Chondrocyte (in vitro differentiated cells): ENCODE measurements around the gene DPH2. TPM values are rescaled to one million over a fixed set of nuclear protein-coding genes. Genes with fewer than 3 reads are reported as not detected.

Source experiments
- DNase-seq: peaks from one replicate; pipeline ENCODE4 v3.0.0; 2021; ENCODE audit warnings: mixed read lengths, low spot score
- H3K27ac Mint-ChIP-seq: one replicate; pipeline ENCODE4 v1.8.0; 2021; ENCODE audit warnings: mild to moderate bottlenecking, moderate library complexity, mixed read lengths; ENCODE audit not compliant: unreplicated experiment
- H3K27me3 Mint-ChIP-seq: 2 replicates; pipeline ENCODE4 v1.8.0; 2021; ENCODE audit warnings: low read depth, mixed read lengths
- H3K36me3 Mint-ChIP-seq: 2 replicates; pipeline ENCODE4 v1.8.0; 2021; ENCODE audit warnings: low read depth, mixed read lengths
- H3K4me1 Mint-ChIP-seq: 2 replicates; pipeline ENCODE4 v1.8.0; 2021; ENCODE audit warnings: low read depth, mild to moderate bottlenecking, mixed read lengths
- H3K4me3 Mint-ChIP-seq: one replicate; pipeline ENCODE4 v1.8.0; 2021; ENCODE audit warnings: mild to moderate bottlenecking, moderate library complexity, mixed read lengths; ENCODE audit not compliant: unreplicated experiment
- H3K9me3 Mint-ChIP-seq: 2 replicates; pipeline ENCODE4 v1.8.0; 2021; ENCODE audit warnings: low read depth, mixed read lengths
- CTCF ChIP-seq: fragments of 200-600 bp; sonication (generic); IDR thresholded peaks from 2 replicates; pipeline ENCODE4 v1.5.0; 2021; ENCODE audit warnings: antibody characterized with exemption, mild to moderate bottlenecking, moderate library complexity
- total RNA-seq: library from RNA; stranded (reverse); gene quantifications from 3 replicates; pipeline ENCODE4 v1.2.1, GENCODE V29; 2021

The DPH2 gene
- total RNA-seq, 1 donor from 2014 or later, result 22.4 TPM

- no peak for DNase-seq
- no peak overlapping the region for H3K27ac Mint-ChIP-seq
- no peak for TF ChIP-seq CTCF
Observed at GRCh38 chr1:44012404-44012803, 42.6 kb downstream of the DPH2 start.

GRCh38 chr1:44012941-44013609, 43.3 kb downstream of the DPH2 start:
- Mint-ChIP-seq H3K27me3 (no peaks in the 10 kb centered on the region), H3K27ac (no peak overlapping the region), H3K36me3 (peaks cover 4% of the 10 kb centered on the region), H3K4me1 (peaks cover 21% of the 10 kb centered on the region), H3K9me3 (no peaks in the 10 kb centered on the region), H3K4me3 (no peak overlapping the region)
- DNase-seq, result no peak
- no peak for TF ChIP-seq CTCF

More at GRCh38 chr1:44012404-44012803, 42.6 kb downstream of the DPH2 start:
- peaks cover 21% of the 10 kb centered on the region for H3K4me1 Mint-ChIP-seq
- H3K36me3 Mint-ChIP-seq, result peaks cover 5% of the 10 kb centered on the region
- H3K9me3 Mint-ChIP-seq, result no peaks in the 10 kb centered on the region
- no peaks in the 10 kb centered on the region for H3K27me3 Mint-ChIP-seq
- H3K4me3 Mint-ChIP-seq, result no peak overlapping the region

GRCh38 chr1:44013949-44014348, 44.1 kb downstream of the DPH2 start:
- H3K4me3 Mint-ChIP-seq, result no peak overlapping the region
- H3K9me3 Mint-ChIP-seq, result no peaks in the 10 kb centered on the region
- H3K4me1 Mint-ChIP-seq, result peaks cover 21% of the 10 kb centered on the region
- H3K27ac Mint-ChIP-seq, result no peak overlapping the region
- DNase-seq, result no peak
- no peak for TF ChIP-seq CTCF
- H3K27me3 Mint-ChIP-seq, result no peaks in the 10 kb centered on the region
- peaks cover 4% of the 10 kb centered on the region for H3K36me3 Mint-ChIP-seq

GRCh38 chr1:44014365-44015104, 44.7 kb downstream of the DPH2 start:
- H3K4me1 Mint-ChIP-seq, result peaks cover 21% of the 10 kb centered on the region
- H3K27me3 Mint-ChIP-seq, result no peaks in the 10 kb centered on the region
- H3K4me3 Mint-ChIP-seq, result no peak overlapping the region
- no peaks in the 10 kb centered on the region for H3K9me3 Mint-ChIP-seq
- H3K36me3 Mint-ChIP-seq, result peaks cover 4% of the 10 kb centered on the region
- no peak for TF ChIP-seq CTCF
- no peak for DNase-seq
- no peak overlapping the region for H3K27ac Mint-ChIP-seq

- H3K36me3 Mint-ChIP-seq, result peaks cover 2% of the 10 kb centered on the region
- no peaks in the 10 kb centered on the region for H3K9me3 Mint-ChIP-seq
- no peak for TF ChIP-seq CTCF
- no peak overlapping the region for H3K27ac Mint-ChIP-seq
- H3K4me1 Mint-ChIP-seq, result peaks cover 21% of the 10 kb centered on the region
- no peaks in the 10 kb centered on the region for H3K27me3 Mint-ChIP-seq
- no peak overlapping the region for H3K4me3 Mint-ChIP-seq
- DNase-seq, result no peak
Observed at GRCh38 chr1:44015206-44015605, 45.4 kb downstream of the DPH2 start.
